Measurements from ENCODE around the gene TMEM8B.
A peak's percentile ranks its signal among the peaks of the same experiment; 100 is the strongest.

TMEM8B gene

GRCh38 chr9:35812025-35812602 lies 16.9 kb upstream of the TMEM8B start, which contains the start of gene SPAG8:
Gene SPAG8, minus strand, starts transcription at chr9:35812262. Its CDS starts 115 bp downstream, at chr9:35812147.
- peak; percentile 51 for DNase-seq

- no peak for DNase-seq
Observed at GRCh38 chr9:35813434-35814105, 15.5 kb upstream of the TMEM8B start.

DNA sequence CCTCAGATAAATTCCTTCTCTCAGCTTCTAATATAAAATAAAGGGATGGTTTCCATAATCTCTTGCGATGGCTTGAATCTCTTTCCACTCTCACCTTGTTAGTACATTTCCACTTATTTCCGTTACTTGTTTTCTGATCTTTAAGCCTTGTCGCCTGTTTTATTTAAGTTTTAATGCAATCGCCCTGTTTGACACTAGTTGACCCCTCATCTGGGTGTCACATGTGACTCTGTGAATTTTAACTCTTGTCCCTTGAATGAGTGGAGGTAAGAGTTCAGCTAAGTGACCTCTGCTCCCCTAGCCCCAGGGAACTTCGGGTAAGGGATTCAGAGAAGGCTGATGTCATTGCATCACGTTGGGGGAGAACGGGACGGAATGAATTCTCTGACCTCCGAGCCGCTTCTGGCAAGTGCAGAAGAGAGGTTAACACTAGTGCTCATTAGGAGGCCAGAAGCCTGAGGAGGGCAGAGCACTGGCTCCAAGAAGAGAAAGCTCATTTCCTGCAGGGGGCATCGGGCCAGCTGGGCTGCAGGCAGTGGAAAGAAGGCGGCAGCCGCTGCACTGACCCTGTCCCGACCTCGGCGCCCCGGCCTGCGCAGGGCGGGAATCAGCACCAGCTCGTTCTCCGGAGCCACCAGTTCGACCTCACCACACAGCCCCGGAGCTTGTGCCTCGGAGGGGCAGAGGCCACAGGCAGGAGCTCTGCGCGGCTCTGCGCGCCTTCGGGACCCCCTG lies 14.8 kb upstream of the TMEM8B start:
- DNase-seq, result no peak

DNA sequence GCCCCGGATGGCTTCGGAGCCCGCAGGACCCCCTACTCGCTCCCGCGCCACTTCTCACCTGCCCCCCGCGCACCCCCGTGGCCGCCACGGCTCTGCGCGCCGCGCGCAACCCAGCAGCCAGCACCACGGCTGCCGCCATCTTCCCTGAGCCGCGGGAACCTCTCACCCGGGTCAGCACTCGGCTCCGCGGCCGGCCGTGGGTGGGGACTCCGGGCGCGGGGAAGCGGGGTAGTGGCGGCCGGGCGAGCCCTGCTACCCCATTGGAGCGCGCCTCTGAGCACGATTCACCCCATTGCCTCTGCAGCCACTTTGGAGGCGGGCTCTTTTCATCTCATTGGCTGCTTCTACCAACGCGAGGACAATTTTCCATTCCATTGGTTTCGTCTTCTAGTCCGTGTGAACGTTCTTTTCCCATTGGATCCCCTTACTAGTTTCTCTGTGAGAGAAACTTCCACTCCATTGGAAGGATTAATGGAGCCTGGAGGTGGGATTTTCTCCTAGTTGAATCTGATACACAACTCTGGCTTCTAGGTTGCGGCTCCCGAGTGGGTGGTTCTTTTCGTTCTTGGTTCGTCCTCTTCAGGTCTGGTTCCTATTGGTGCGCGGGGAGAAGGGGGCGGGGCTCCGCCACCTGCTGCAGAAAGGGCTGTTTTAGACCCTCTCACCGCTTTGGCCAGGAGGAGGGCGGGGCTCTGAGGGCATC lies 14.0 kb upstream of the TMEM8B start, which contains the start of gene HINT2:
Gene HINT2 (minus strand): TSS at position 202 of the 703 bp plus-strand sequence. CDS start 63 bp downstream, at position 139.
- DNase-seq, result peak; percentile 98

GRCh38 chr9:35816708-35817107 lies 12.3 kb upstream of the TMEM8B start:
- no peak for DNase-seq

DNA sequence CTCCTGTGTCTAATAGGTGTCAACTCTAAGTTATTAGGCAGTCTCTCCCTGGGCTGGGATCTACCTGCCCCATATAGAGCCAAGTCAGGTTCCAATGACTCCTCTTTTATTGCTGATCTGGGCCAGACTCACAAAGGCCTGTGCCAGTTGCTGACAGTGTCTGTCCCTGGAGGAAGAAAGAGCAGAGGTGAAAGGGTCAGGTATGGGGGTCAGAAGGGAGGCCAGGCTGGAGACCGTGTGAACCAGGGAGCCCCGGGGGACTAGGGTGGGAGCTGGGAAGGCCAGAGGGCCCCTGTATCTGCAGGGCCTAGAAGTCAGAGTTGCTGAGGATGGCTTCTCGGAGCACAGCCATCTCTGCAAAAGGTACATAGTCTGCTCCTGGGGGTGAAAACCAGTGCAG lies 10.7 kb upstream of the TMEM8B start:
- no peak for DNase-seq

GRCh38 chr9:35820076-35820475 lies 9.0 kb upstream of the TMEM8B start:
- no peak for DNase-seq

DNA sequence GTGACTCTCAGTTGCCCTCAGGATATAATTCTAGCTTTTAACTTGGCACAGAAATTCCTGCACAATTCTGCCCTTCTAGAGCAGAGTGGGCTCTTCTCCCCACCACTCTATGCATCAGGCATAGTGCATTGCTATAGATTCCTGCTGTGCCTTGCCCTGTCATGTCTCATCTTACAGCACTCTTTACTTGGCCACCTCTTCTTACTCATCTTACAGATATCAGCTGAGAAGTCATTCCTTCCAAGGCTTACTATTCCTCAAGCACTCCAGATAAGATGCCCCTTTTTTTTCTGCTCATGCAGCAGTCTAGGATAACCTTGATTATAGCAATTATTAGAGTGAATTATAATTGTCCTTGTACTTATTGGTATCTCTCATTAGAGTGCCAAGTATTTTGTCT lies 6.1 kb upstream of the TMEM8B start:
- DNase-seq, result no peak

GRCh38 chr9:35826071-35826701 lies 2.8 kb upstream of the TMEM8B start:
- DNase-seq, result no peak

DNA sequence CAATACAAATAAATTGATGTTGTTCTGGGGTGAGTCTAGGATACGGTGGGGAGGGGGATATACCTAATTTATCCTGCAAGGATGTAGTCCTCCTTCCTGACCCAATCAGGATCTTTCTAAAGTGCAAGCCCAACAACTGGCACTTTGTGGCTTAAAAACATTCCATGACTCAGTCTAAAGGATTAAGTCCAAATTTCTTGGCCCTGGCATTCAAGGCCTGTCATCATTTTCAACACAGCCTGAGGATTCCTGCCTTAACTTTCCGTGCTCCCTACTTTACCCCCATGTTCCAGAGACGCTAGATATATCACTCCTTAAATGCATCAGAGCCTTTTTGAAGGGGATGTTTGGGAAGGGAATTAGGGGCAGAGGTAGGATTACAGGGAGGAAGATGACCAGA lies 1.5 kb upstream of the TMEM8B start:
- no peak for DNase-seq

DNA sequence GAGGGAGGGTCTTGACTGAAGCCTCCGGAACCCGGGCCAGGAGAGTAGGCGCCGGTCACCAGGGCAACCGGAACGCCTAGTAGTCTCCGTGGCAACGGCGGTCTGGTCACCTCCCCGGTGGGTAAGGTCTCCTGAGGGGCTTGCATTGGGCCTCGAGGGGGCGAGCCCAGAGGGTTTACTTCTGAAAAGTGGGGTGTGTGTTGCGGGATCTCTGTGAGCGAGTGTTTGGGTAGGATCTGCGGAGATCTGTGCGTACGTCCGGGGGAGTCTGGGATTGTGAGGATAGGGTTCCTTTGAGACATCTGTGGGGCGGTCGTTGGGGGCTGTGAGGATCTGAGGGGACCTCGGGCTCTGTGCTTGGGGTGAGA lies 328 bp upstream of the TMEM8B start, which contains the start of gene FAM221B:
Gene FAM221B (minus strand): TSS at position 17 of the 368 bp plus-strand sequence. CDS start 2,571 bp downstream, outside the sequence.
- DNase-seq, result no peak

GRCh38 chr9:35829764-35830096 lies 702 bp downstream of the TMEM8B start:
- DNase-seq, result no peak

DNA sequence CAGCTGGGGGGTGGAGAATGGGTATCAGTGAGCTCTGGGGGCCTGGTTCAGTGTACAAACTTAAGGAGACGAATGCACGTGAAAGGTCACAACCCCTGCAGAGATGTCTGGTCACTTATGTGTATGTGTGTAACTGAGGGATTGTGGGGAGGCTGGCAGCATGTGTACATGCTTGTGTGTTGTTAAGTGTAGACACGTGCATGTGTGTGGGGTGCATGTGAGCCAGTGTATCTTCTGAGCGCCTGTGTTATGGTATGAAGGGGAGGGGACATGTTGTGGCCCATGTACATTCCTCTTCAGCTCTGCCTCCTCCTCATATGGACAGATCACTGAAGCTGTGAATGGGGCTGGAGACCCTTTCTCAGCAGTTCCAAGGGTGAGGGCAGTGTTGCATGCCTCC lies 2.0 kb downstream of the TMEM8B start:
- DNase-seq, result no peak

DNA sequence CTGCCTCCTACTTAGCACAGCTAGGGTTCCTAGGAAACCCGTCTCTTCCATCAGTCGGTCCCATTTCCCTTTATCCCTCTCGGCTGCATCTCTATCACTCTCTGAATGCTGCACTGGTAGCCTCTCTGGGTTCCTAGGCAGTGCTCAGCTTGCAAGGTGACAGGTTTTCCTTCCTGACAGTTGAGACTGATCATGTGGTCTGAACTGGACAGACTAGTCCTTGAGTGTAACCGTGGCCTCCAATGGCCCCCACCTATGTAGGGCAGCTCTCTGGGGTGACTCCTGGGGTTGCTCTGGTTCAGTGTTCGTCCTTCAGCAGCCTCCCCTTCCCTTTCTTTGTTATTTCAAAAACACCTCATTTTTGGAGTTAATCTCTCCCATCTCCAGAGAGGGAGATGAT lies 3.8 kb downstream of the TMEM8B start:
- no peak for DNase-seq

- DNase-seq, result no peak
Observed at GRCh38 chr9:35834260-35835215, 5.5 kb downstream of the TMEM8B start.

GRCh38 chr9:35835216-35835632 lies 6.2 kb downstream of the TMEM8B start:
- DNase-seq, result no peak

GRCh38 chr9:35835766-35836165 lies 6.7 kb downstream of the TMEM8B start:
- no peak for DNase-seq

- DNase-seq, result no peak
Observed at GRCh38 chr9:35836595-35836994, 7.6 kb downstream of the TMEM8B start.

- DNase-seq, result no peak
Observed at GRCh38 chr9:35839926-35840325, 10.9 kb downstream of the TMEM8B start.

DNA sequence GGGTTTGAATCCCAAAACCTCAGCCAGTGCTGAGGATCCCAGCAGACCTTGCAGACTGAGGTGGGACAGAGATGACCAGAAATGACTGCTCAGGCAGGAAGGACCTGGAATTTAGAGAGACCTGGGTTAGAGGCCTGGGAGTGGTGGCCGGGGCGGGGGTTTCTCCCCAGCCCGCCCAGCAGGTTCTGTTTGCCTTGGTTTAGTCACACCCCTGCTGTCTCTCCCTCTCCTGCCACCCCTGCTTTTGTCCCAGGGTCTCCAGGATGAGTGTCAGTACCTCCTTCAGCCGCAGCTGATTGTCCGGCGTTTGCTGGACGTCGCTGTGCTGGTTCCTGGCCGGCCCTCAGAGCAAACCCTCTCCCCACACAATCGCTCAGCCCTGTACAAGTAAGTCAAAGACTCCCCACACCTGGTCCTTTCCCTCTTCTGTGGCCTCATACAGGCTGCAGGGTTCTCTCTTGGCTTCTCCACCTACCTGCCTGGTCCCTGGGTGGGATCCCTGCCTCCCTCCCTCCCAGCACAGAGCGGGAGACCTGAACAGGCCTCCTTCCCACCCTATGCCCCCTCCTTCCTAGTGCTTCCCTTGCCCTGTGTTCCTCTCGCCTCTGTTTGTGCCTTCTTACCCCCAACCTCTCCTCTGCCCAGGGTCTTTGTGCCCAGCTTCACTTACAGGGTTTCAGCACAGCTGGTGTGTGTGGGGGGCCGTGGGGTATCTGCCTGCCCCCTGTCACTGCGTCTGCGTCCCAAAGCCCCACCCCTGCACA lies 12.0 kb downstream of the TMEM8B start:
- no peak for DNase-seq

- no peak for DNase-seq
Observed at GRCh38 chr9:35841645-35841900, 12.5 kb downstream of the TMEM8B start.

Measured in NCI-H1417 treated with DMSO at 0.1 percent for 48 hours (cell line).